Parathyroid adenoma (tissue), 2 donors: Measurements from ENCODE around the gene TWIST2.

ENCODE experiments used
- H2AFZ ChIP-seq: fragments of 300-600 bp; sonication (generic); one replicate; pipeline ENCODE4 v1.7.0; 2017; ENCODE audit warnings: antibody characterized with exemption, mild to moderate bottlenecking
- H3K27ac ChIP-seq: fragments of 300-600 bp; sonication (generic); one replicate; pipeline ENCODE4 v1.7.0; 2017
- H3K27me3 ChIP-seq: fragments of 300-600 bp; sonication (generic); one replicate; pipeline ENCODE4 v1.7.0; 2017; ENCODE audit warnings: low read length; ENCODE audit not compliant: control insufficient read depth, insufficient read depth
- H3K36me3 ChIP-seq: fragments of 300-600 bp; sonication (generic); one replicate; pipeline ENCODE4 v1.7.0; 2017; ENCODE audit warnings: low read length; ENCODE audit not compliant: control insufficient read depth, insufficient read depth
- H3K4me1 ChIP-seq: fragments of 300-600 bp; sonication (generic); one replicate; pipeline ENCODE4 v1.7.0; 2017; ENCODE audit warnings: control low read depth
- H3K4me2 ChIP-seq: fragments of 300-600 bp; sonication (generic); one replicate; pipeline ENCODE4 v1.7.0; 2017; ENCODE audit warnings: low read length
- H3K4me3 ChIP-seq: fragments of 300-600 bp; sonication (generic); one replicate; pipeline ENCODE4 v1.7.0; 2017; ENCODE audit warnings: low read depth, low read length
- H3K79me2 ChIP-seq: fragments of 300-600 bp; sonication (generic); one replicate; pipeline ENCODE4 v1.7.0; 2017; ENCODE audit warnings: control low read depth
- H3K9ac ChIP-seq: fragments of 300-600 bp; sonication (generic); one replicate; pipeline ENCODE4 v1.7.0; 2017; ENCODE audit warnings: mild to moderate bottlenecking
- H3K9me3 ChIP-seq: fragments of 300-600 bp; sonication (generic); one replicate; pipeline ENCODE4 v1.7.0; 2017; ENCODE audit warnings: low read length; ENCODE audit not compliant: control insufficient read depth
- TF ChIP-seq, protein P1 (sequence below): fragments of 300-600 bp; sonication (generic); IDR thresholded peaks from one replicate; pipeline ENCODE4 v1.7.0; 2017; ENCODE audit warnings: antibody characterized with exemption, mild to moderate bottlenecking
- donor health status: primary hyperparathyroidism.

Gene TWIST2

GRCh38 chr2:238903141-238903540 lies 55.3 kb downstream of the TWIST2 start:
- Histone ChIP-seq H3K4me3 (no peak overlapping the region), H3K4me2 (no peak overlapping the region), H3K27ac (no peak overlapping the region), H2AFZ (no peak overlapping the region), H3K79me2 (no peaks in the 10 kb centered on the region), H3K9ac (no peak overlapping the region), H3K27me3 (no peaks in the 10 kb centered on the region), H3K9me3 (no peaks in the 10 kb centered on the region), H3K36me3 (no peaks in the 10 kb centered on the region), H3K4me1 (peaks cover 2% of the 10 kb centered on the region)
- TF ChIP-seq, protein P1, sequence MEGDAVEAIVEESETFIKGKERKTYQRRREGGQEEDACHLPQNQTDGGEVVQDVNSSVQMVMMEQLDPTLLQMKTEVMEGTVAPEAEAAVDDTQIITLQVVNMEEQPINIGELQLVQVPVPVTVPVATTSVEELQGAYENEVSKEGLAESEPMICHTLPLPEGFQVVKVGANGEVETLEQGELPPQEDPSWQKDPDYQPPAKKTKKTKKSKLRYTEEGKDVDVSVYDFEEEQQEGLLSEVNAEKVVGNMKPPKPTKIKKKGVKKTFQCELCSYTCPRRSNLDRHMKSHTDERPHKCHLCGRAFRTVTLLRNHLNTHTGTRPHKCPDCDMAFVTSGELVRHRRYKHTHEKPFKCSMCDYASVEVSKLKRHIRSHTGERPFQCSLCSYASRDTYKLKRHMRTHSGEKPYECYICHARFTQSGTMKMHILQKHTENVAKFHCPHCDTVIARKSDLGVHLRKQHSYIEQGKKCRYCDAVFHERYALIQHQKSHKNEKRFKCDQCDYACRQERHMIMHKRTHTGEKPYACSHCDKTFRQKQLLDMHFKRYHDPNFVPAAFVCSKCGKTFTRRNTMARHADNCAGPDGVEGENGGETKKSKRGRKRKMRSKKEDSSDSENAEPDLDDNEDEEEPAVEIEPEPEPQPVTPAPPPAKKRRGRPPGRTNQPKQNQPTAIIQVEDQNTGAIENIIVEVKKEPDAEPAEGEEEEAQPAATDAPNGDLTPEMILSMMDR = no peak

DNA sequence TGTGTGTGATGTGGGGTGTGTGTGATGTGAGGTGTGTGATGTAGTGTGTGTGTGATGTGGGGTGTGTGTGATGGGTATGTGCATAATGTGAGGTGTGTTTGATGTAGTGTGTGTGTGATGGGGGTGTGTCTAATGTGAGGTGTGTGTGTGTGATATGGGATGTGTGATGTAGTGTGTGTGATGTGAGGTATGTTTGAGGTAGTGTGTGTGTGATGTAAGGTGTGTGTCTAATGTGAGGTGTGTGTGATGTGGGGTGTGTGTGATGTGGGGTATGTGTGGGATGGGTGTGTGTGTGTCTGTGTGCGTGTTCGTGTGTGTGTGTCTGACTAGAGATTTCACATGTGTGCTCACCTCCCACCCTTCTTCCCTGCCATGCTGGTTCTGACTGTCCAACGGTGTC lies 56.3 kb downstream of the TWIST2 start:
- Histone ChIP-seq H3K4me1 (peaks cover 2% of the 10 kb centered on the region), H3K4me2 (no peak overlapping the region)

GRCh38 chr2:238904716-238905115 lies 56.8 kb downstream of the TWIST2 start:
- Histone ChIP-seq H3K79me2 (no peaks in the 10 kb centered on the region), H3K9me3 (no peaks in the 10 kb centered on the region), H3K4me3 (no peak overlapping the region), H3K4me1 (peaks cover 2% of the 10 kb centered on the region), H3K27ac (no peak overlapping the region), H2AFZ (no peak overlapping the region), H3K36me3 (no peaks in the 10 kb centered on the region), H3K27me3 (no peaks in the 10 kb centered on the region), H3K4me2 (no peak overlapping the region), H3K9ac (no peak overlapping the region)
- TF ChIP-seq, protein P1 = no peak

More for the DNA sequence above, 56.3 kb downstream of the TWIST2 start:
- Histone ChIP-seq H2AFZ (no peak overlapping the region), H3K36me3 (no peaks in the 10 kb centered on the region), H3K4me3 (no peak overlapping the region), H3K27ac (no peak overlapping the region), H3K79me2 (no peaks in the 10 kb centered on the region), H3K9ac (no peak overlapping the region), H3K9me3 (no peaks in the 10 kb centered on the region), H3K27me3 (no peaks in the 10 kb centered on the region)
- TF ChIP-seq, protein P1 = no peak

GRCh38 chr2:238905224-238905623 lies 57.3 kb downstream of the TWIST2 start:
- Histone ChIP-seq H3K79me2 (no peaks in the 10 kb centered on the region), H3K9me3 (no peaks in the 10 kb centered on the region), H3K4me3 (no peak overlapping the region), H3K9ac (no peak overlapping the region), H3K27me3 (no peaks in the 10 kb centered on the region), H3K4me2 (no peak overlapping the region), H3K27ac (no peak overlapping the region), H3K4me1 (peaks cover under 1% of the 10 kb centered on the region), H3K36me3 (no peaks in the 10 kb centered on the region), H2AFZ (no peak overlapping the region)
- TF ChIP-seq, protein P1 = no peak

DNA sequence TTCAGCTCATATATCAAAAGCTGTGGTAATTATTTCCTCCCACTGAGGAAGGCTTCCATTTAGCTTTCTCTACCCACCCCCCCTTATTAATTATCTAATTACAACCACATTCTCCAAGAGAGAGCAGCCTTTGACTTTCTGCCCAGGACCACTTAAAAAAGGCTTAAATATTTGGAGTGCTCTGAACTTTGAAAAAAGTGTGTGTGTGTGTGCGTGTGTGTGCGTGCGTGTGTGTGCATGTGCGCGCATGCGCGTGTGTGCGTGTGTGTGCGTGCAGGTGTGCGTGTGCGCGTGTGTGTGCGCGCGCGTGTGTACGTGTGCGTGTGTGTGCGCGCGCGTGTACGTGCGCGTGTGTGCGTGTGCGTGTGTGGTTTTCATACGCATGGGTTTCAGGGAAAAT lies 57.8 kb downstream of the TWIST2 start:
- TF ChIP-seq, protein P1 = no peak
- no peaks in the 10 kb centered on the region for H3K4me1 ChIP-seq

More for the DNA sequence above, 57.8 kb downstream of the TWIST2 start:
- Histone ChIP-seq H3K36me3 (no peaks in the 10 kb centered on the region), H3K9ac (no peak overlapping the region), H3K4me2 (no peak overlapping the region), H3K27ac (no peak overlapping the region), H3K79me2 (no peaks in the 10 kb centered on the region), H3K4me3 (no peak overlapping the region), H3K9me3 (no peaks in the 10 kb centered on the region), H3K27me3 (no peaks in the 10 kb centered on the region), H2AFZ (no peak overlapping the region)
